Hepatocyte (in vitro differentiated cells): ENCODE data around the gene PORCN. TPM values are rescaled to one million over a fixed set of nuclear protein-coding genes. Genes with fewer than 3 reads are reported as not detected.

Experiments
- DNase-seq: peaks from one replicate; pipeline ENCODE4 v3.0.0-alpha.2; 2016; ENCODE audit warnings: low spot score
- H2AFZ ChIP-seq: fragments of 200-600 bp; sonication (generic); 2 replicates; pipeline ENCODE4 v1.6.0; 2016; ENCODE audit warnings: antibody characterized with exemption, mild to moderate bottlenecking
- H3K27ac ChIP-seq: fragments of 200-600 bp; sonication (generic); 2 replicates; pipeline ENCODE4 v1.5.1; 2016; ENCODE audit warnings: mild to moderate bottlenecking
- H3K27me3 ChIP-seq: fragments of 200-600 bp; sonication (generic); 2 replicates; pipeline ENCODE4 v1.6.1; 2016
- H3K36me3 ChIP-seq: fragments of 200-600 bp; sonication (generic); replicated peaks from 2 replicates; pipeline ENCODE4 v1.5.1; 2016; ENCODE audit warnings: low read depth; ENCODE audit not compliant: insufficient read depth
- H3K4me1 ChIP-seq: fragments of 200-600 bp; sonication (generic); 2 replicates; pipeline ENCODE4 v1.5.1; 2016; ENCODE audit warnings: mild to moderate bottlenecking, moderate library complexity; ENCODE audit not compliant: insufficient read depth
- H3K4me2 ChIP-seq: fragments of 200-600 bp; sonication (generic); 2 replicates; pipeline ENCODE4 v1.6.0; 2016
- H3K4me3 ChIP-seq: fragments of 200-600 bp; sonication (generic); 2 replicates; pipeline ENCODE4 v1.5.1; 2016; ENCODE audit warnings: mild to moderate bottlenecking
- H3K79me2 ChIP-seq: fragments of 200-600 bp; sonication (generic); 2 replicates; pipeline ENCODE4 v1.6.0; 2017; ENCODE audit warnings: mild to moderate bottlenecking
- H3K9me2 ChIP-seq: fragments of 200-600 bp; sonication (generic); replicated peaks from 2 replicates; pipeline ENCODE4 v1.6.0; 2017; ENCODE audit warnings: mild to moderate bottlenecking; ENCODE audit not compliant: insufficient read depth
- H3K9me3 ChIP-seq: fragments of 200-600 bp; sonication (generic); 2 replicates; pipeline ENCODE4 v1.5.1; 2016; ENCODE audit warnings: low read depth, mild to moderate bottlenecking
- H4K20me1 ChIP-seq: fragments of 200-600 bp; sonication (generic); 2 replicates; pipeline ENCODE4 v1.6.0; 2016; ENCODE audit warnings: mild to moderate bottlenecking; ENCODE audit not compliant: insufficient read depth, poor library complexity, severe bottlenecking
- EZH2 ChIP-seq: fragments of 200-600 bp; sonication (generic); IDR thresholded peaks from 2 replicates; pipeline ENCODE4 v1.6.1; 2016; ENCODE audit warnings: antibody characterized with exemption, mild to moderate bottlenecking, borderline replicate concordance
- EZH2phosphoT487 ChIP-seq: fragments of 200-600 bp; sonication (generic); IDR thresholded peaks from one replicate; pipeline ENCODE4 v1.6.1; 2018; ENCODE audit warnings: antibody characterized with exemption, mild to moderate bottlenecking, low read depth, moderate library complexity; ENCODE audit not compliant: unreplicated experiment, severe bottlenecking
- WGBS: methylation state at CpG from one replicate; pipeline ENCODE4 v1.1.6; 2016; ENCODE audit warnings: low lambda C conversion rate; ENCODE audit errors: missing lambda C conversion rate; 5-methylcytosine and 5-hydroxymethylcytosine counted together
- polyA plus RNA-seq: library from polyadenylated mRNA; unstranded; fragments of >200 nt; fragmentation: Nextera tagmentation; extraction: Ambion mirVana; gene quantifications from 2 replicates; pipeline ENCODE4 v1.2.1, GENCODE V29; 2016
- total RNA-seq: library from RNA; depleted of rRNA; stranded (reverse); fragments of >200 nt; gene quantifications from 2 replicates; pipeline ENCODE4 v1.2.3, GENCODE V29; 2014
- TF ChIP-seq, protein P1 (sequence below): fragments of 200-600 bp; sonication (generic); IDR thresholded peaks from 2 replicates; pipeline ENCODE4 v1.5.1; 2016; ENCODE audit warnings: antibody characterized with exemption, mild to moderate bottlenecking; ENCODE audit not compliant: poor library complexity

PORCN gene
- total and polyA plus RNA-seq, 2 experiments from 2014 or later = 7.9 to 12.8 TPM

DNA sequence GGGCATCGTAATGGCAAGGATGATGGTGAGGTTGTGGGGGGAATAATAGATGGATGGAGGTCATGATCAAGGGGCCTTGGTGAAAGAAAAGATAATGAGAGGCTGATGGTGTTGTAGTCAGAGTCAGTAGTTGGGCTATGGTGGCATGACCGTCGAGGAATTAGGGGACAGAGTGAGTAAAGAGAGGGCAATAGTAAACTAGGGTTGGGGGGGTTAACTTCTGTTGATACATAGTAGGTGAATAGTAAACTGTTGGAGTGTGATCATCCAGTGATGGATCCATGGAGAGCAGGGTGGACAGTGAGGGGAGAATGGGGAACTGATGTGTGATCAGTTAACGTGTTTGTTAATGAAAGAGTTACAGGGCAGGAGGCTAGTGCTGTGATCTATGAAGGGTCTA, 31.9 kb upstream of the PORCN start:
- Histone ChIP-seq H4K20me1 (no peaks in the 10 kb centered on the region), H3K27me3 (no peaks in the 10 kb centered on the region), H3K9me2 (no peaks in the 10 kb centered on the region), H3K36me3 (no peaks in the 10 kb centered on the region), H3K4me2 (peak overlapping the region; percentile 84), H3K79me2 (peaks cover 13% of the 10 kb centered on the region), H3K9me3 (no peaks in the 10 kb centered on the region), H3K27ac (no peak overlapping the region), H3K4me1 (no peaks in the 10 kb centered on the region), H2AFZ (no peak overlapping the region), H3K4me3 (peak overlapping the region; percentile 52)
- WGBS = 78% methylated on average over 4 of the region's 4 CpGs
- TF ChIP-seq EZH2phosphoT487 (no peak), EZH2 (no peak)
- TF ChIP-seq, protein P1, sequence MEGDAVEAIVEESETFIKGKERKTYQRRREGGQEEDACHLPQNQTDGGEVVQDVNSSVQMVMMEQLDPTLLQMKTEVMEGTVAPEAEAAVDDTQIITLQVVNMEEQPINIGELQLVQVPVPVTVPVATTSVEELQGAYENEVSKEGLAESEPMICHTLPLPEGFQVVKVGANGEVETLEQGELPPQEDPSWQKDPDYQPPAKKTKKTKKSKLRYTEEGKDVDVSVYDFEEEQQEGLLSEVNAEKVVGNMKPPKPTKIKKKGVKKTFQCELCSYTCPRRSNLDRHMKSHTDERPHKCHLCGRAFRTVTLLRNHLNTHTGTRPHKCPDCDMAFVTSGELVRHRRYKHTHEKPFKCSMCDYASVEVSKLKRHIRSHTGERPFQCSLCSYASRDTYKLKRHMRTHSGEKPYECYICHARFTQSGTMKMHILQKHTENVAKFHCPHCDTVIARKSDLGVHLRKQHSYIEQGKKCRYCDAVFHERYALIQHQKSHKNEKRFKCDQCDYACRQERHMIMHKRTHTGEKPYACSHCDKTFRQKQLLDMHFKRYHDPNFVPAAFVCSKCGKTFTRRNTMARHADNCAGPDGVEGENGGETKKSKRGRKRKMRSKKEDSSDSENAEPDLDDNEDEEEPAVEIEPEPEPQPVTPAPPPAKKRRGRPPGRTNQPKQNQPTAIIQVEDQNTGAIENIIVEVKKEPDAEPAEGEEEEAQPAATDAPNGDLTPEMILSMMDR = no peak
- no peak for DNase-seq

DNA sequence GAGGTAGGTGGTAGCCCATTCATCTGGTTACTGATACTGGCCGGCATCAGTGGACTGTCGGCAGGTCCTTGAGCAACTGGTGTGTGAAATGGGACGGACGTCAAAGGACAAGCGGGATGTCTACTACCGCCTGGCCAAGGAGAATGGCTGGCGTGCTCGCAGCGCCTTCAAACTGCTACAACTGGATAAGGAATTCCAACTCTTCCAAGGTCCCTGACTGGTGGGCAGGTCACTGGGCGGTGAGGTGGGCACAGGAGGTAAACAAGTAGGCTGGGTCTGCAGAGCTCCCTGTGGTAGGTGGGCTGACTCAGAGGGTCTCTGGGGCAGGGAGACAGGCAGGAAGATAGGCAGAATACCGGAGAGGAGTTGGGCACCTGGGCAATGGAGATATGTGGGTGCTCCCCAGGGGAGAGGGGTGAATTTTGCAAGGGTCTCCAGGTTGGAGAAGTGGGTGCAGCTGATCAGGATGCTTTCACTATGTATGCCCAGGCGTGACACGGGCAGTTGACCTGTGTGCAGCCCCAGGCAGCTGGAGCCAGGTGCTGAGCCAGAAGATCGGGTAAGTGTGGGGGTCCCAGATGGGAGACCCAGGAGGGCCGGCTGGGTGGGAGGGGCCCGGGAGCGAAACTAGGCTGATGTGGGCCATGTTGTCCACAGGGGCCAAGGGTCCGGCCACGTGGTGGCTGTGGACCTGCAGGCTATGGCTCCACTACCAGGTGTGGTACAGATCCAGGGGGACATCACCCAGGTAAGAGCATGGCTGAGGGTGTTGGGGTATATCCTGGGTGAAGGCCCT, 30.6 kb upstream of the PORCN start:
- H3K36me3 ChIP-seq = no peaks in the 10 kb centered on the region
- no peak overlapping the region for H3K4me3 ChIP-seq
- H4K20me1 ChIP-seq = no peaks in the 10 kb centered on the region
- no peak for DNase-seq
- H3K9me2 ChIP-seq = no peaks in the 10 kb centered on the region
- peak overlapping the region; percentile 84 for H3K4me2 ChIP-seq
- no peaks in the 10 kb centered on the region for H3K4me1 ChIP-seq
- TF ChIP-seq, protein P1 = no peak
- TF ChIP-seq EZH2phosphoT487 (no peak), EZH2 (no peak)
- H3K27ac ChIP-seq = no peak overlapping the region
- no peak overlapping the region for H2AFZ ChIP-seq
- no peaks in the 10 kb centered on the region for H3K9me3 ChIP-seq
- peaks cover 13% of the 10 kb centered on the region for H3K79me2 ChIP-seq
- no peaks in the 10 kb centered on the region for H3K27me3 ChIP-seq
- 92% methylated on average over 19 of the region's 19 CpGs for WGBS

DNA sequence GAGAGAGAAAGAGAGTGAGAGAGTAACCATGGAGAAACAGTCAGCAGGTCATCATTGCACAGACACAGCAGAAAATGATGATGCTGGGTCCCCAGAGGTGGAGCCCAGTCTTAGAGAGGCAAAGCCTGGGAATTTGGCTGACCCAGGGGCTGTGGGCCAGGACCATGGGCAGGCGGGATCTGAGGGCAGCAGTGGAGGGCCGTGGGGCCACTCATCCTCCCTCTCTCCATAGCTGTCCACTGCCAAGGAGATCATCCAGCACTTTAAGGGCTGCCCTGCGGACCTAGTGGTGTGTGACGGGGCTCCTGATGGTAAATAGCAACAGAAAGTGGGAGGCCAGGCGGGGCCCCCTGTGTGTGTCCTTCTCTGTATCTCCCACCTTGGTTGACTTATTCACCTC, 30.0 kb upstream of the PORCN start:
- peaks cover 13% of the 10 kb centered on the region for H3K79me2 ChIP-seq

More for the DNA sequence above, 30.0 kb upstream of the PORCN start:
- no peaks in the 10 kb centered on the region for H3K27me3 ChIP-seq
- TF ChIP-seq EZH2 (no peak), EZH2phosphoT487 (no peak)
- TF ChIP-seq, protein P1 = no peak
- WGBS = 60% methylated on average over 5 of the region's 5 CpGs
- H3K4me3 ChIP-seq = no peak overlapping the region
- no peak for DNase-seq
- H3K4me1 ChIP-seq = no peaks in the 10 kb centered on the region
- no peak overlapping the region for H3K4me2 ChIP-seq
- no peaks in the 10 kb centered on the region for H3K36me3 ChIP-seq
- H2AFZ ChIP-seq = no peak overlapping the region
- H3K9me3 ChIP-seq = no peaks in the 10 kb centered on the region
- H3K9me2 ChIP-seq = no peaks in the 10 kb centered on the region
- H4K20me1 ChIP-seq = no peaks in the 10 kb centered on the region
- H3K27ac ChIP-seq = no peak overlapping the region
